Measurements from ENCODE around the gene ASIC3.

DNA sequence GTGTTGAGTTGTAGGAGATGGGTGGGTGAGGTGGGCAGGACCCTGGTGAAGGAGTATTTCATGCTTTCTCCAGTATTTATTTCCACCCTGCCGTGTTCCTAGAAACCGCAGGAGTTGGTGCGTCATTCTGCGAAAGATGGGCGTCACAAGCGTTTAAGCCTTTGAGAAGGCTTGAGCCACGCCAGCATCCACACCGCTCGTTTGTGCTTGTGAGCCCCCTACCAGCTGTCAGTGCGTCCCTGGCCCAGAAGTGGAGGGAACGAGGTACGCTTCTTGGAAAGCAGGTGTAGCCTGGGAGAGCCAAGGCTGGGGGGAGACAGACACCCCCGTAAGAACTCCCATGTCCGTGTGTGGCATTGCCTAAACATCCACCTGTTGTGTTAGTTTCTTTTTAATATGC is 43.7 kb downstream of the ASIC3 start:
- TF ChIP-seq CTCF (IDR thresholded peaks at IDR 0.05; ENCODE audit: extremely low read depth in 1 of 2, insufficient read depth in 1 of 2, low read depth in 1 of 2, low read length in 2 of 2) (no peak), POLR2A (IDR thresholded peaks at IDR 0.05; ENCODE audit: low read depth, low read length) (no peak), MAX (IDR thresholded peaks at IDR 0.05; ENCODE audit: insufficient read depth, insufficient read length) (no peak), MYC (IDR thresholded peaks at IDR 0.05; ENCODE audit: low read depth, low read length) (no peak), POLR2AphosphoS5 (IDR thresholded peaks at IDR 0.05; ENCODE audit: insufficient read depth, low read depth, low read length) (no peak), GATA2 (IDR thresholded peaks at IDR 0.05; ENCODE audit: insufficient read depth, insufficient read length, low read depth, low read length) (no peak), EZH2 (IDR thresholded peaks at IDR 0.05; ENCODE audit: borderline replicate concordance, low read depth, low read length, severe bottlenecking) (no peak)

Measured in endothelial cell of umbilical vein (primary cell).